ENCODE results near the gene NUFIP2. TPM values are rescaled to one million over a fixed set of nuclear protein-coding genes. Genes with fewer than 3 reads are reported as not detected.
"Not testable (repeated sequence)": the region's sequence is repeated elsewhere in the genome, so short reads cannot be mapped to it uniquely, and the experiment has no call there.

Gene NUFIP2
- total and polyA plus RNA-seq, 2 donors (not counting 3 experiments of a cell fraction or from before 2014, with no cell fraction given) = 27.2 to 51.1 TPM

GRCh38 chr17:29341726-29342125, 47.8 kb upstream of the NUFIP2 start:
- no peaks in the 10 kb centered on the region for H3K9me1 ChIP-seq (replicated peaks; ENCODE audit: control insufficient read depth, extremely low read depth, insufficient read depth, low read length)
- FAIRE-seq = no peak
- DNase-seq (ENCODE audit: low read depth, low spot score) = no peak
- ChIA-PET CTCF (no interaction called here), POLR2A (no interaction called here)
- H3K36me3 ChIP-seq (ENCODE audit: control insufficient read depth in 2 of 2, extremely low read depth in 1 of 2, insufficient read depth in 2 of 2, low read length in 2 of 2) = no peaks in the 10 kb centered on the region
- no peak overlapping the region for H3K4me2 ChIP-seq (ENCODE audit: insufficient read depth, low read length)
- no peak overlapping the region for H3K9ac ChIP-seq (replicated peaks; ENCODE audit: extremely low read depth, insufficient read depth, low read length)
- H3K4me1 ChIP-seq (ENCODE audit: control insufficient read depth, extremely low read depth, insufficient read depth, low read length) = no peaks in the 10 kb centered on the region
- BruUV-seq (replicated peaks) = no TSS peak
- H3K79me2 ChIP-seq (ENCODE audit: control insufficient read depth, insufficient read depth, low read length) = no peaks in the 10 kb centered on the region
- no peak overlapping the region for H3K27ac ChIP-seq (ENCODE audit: insufficient read depth, low read depth, low read length)
- dilution Hi-C loops (cut with MboI; ENCODE audit: extremely low pct_ligation_motif_present, low sequenced_read_pairs) (no loop called here), intact Hi-C loops (cut with micrococcal nuclease) (no loop called here)
- no peak overlapping the region for H3K4me3 ChIP-seq (replicated peaks in 1 of 3; ENCODE audit: insufficient read depth in 1 of 3, low read depth in 1 of 3, low read length in 3 of 3)
- TF ChIP-seq MYC (IDR thresholded peaks at IDR 0.05; ENCODE audit: low read depth, low read length) (no peak), POLR2A (IDR thresholded peaks at IDR 0.05; ENCODE audit: low read depth, low read length) (no peak), EZH2 (IDR thresholded peaks at IDR 0.05; ENCODE audit: borderline replicate concordance, low read depth, low read length, severe bottlenecking) (no peak), POLR2AphosphoS5 (IDR thresholded peaks at IDR 0.05; ENCODE audit: insufficient read depth, low read depth, low read length) (no peak), FOS (IDR thresholded peaks at IDR 0.05; ENCODE audit: borderline replicate concordance, insufficient read depth, low read length) (no peak), GATA2 (IDR thresholded peaks at IDR 0.05; ENCODE audit: insufficient read depth, insufficient read length, low read depth, low read length) (no peak), JUN (IDR thresholded peaks at IDR 0.05; ENCODE audit: borderline replicate concordance, insufficient read depth, insufficient read length, low read depth) (no peak)
- TF ChIP-seq, protein P1, sequence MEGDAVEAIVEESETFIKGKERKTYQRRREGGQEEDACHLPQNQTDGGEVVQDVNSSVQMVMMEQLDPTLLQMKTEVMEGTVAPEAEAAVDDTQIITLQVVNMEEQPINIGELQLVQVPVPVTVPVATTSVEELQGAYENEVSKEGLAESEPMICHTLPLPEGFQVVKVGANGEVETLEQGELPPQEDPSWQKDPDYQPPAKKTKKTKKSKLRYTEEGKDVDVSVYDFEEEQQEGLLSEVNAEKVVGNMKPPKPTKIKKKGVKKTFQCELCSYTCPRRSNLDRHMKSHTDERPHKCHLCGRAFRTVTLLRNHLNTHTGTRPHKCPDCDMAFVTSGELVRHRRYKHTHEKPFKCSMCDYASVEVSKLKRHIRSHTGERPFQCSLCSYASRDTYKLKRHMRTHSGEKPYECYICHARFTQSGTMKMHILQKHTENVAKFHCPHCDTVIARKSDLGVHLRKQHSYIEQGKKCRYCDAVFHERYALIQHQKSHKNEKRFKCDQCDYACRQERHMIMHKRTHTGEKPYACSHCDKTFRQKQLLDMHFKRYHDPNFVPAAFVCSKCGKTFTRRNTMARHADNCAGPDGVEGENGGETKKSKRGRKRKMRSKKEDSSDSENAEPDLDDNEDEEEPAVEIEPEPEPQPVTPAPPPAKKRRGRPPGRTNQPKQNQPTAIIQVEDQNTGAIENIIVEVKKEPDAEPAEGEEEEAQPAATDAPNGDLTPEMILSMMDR (IDR thresholded peaks at IDR 0.05; ENCODE audit: extremely low read depth in 1 of 2, insufficient read depth in 1 of 2, low read depth in 1 of 2, low read length in 2 of 2) = no peak
- TF ChIP-seq, protein P2, sequence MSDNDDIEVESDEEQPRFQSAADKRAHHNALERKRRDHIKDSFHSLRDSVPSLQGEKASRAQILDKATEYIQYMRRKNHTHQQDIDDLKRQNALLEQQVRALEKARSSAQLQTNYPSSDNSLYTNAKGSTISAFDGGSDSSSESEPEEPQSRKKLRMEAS (IDR thresholded peaks at IDR 0.05; ENCODE audit: insufficient read depth, insufficient read length) = no peak
- no peaks in the 10 kb centered on the region for H4K20me1 ChIP-seq (replicated peaks; ENCODE audit: control insufficient read depth, extremely low read depth, insufficient read depth, low read length)
- H2AFZ ChIP-seq (ENCODE audit: low read depth, low read length) = no peak overlapping the region
- H3K27me3 ChIP-seq (ENCODE audit: control insufficient read depth in 2 of 2, insufficient read depth in 2 of 2, low read length in 2 of 2) = peaks cover 11 to 14% of the 10 kb centered on the region in 2 experiments
- no peaks in the 10 kb centered on the region for H3K9me3 ChIP-seq (replicated peaks; ENCODE audit: control insufficient read depth, insufficient read depth, low read length)

DNA sequence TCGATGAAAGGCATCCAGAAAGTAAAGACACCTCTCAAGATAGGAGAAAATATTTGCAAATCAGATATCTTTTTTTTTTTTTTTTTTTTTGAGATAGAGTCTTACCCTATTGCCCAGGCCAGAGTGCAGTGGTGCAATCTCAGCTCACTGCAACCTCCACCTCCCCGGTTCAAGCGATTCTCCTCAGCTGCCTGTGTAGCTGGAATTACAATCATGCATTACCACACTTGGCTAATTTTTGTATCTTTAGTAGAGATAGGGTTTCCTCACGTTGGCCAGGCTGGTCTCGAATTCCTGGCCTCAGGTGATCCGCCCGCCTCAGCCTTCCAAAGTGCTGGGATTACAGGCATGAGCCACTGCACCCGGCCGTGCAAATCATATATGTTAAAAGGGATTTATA, 45.1 kb upstream of the NUFIP2 start:
- DNase-seq (ENCODE audit: low read depth, low spot score); H3K9ac ChIP-seq (replicated peaks; ENCODE audit: extremely low read depth, insufficient read depth, low read length); H3K9me1 ChIP-seq (replicated peaks; ENCODE audit: control insufficient read depth, extremely low read depth, insufficient read depth, low read length); BruUV-seq (replicated peaks); H3K4me3 ChIP-seq (replicated peaks in 1 of 3; ENCODE audit: insufficient read depth in 1 of 3, low read depth in 1 of 3, low read length in 3 of 3); H3K9me3 ChIP-seq (replicated peaks; ENCODE audit: control insufficient read depth, insufficient read depth, low read length); CTCF ChIA-PET; H3K4me1 ChIP-seq (ENCODE audit: control insufficient read depth, extremely low read depth, insufficient read depth, low read length); H3K4me2 ChIP-seq (ENCODE audit: insufficient read depth, low read length); dilution Hi-C loops (cut with MboI; ENCODE audit: extremely low pct_ligation_motif_present, low sequenced_read_pairs); POLR2A ChIA-PET; H3K79me2 ChIP-seq (ENCODE audit: control insufficient read depth, insufficient read depth, low read length); FAIRE-seq; H3K36me3 ChIP-seq (ENCODE audit: control insufficient read depth in 2 of 2, extremely low read depth in 1 of 2, insufficient read depth in 2 of 2, low read length in 2 of 2); H3K27ac ChIP-seq (ENCODE audit: insufficient read depth, low read depth, low read length); H2AFZ ChIP-seq (ENCODE audit: low read depth, low read length); intact Hi-C loops (cut with micrococcal nuclease); H4K20me1 ChIP-seq (replicated peaks; ENCODE audit: control insufficient read depth, extremely low read depth, insufficient read depth, low read length): not testable (repeated sequence)
- peaks cover 11 to 12% of the 10 kb centered on the region in 2 experiments for H3K27me3 ChIP-seq (ENCODE audit: control insufficient read depth in 2 of 2, insufficient read depth in 2 of 2, low read length in 2 of 2)
